ENCODE data around the gene QPRT. TPM values are rescaled to one million over a fixed set of nuclear protein-coding genes. Genes with fewer than 3 reads are reported as not detected.
"Not testable (repeated sequence)": the region's sequence is repeated elsewhere in the genome, so short reads cannot be mapped to it uniquely, and the experiment has no call there.

Gene QPRT
- total RNA-seq, 2 donors from 2014 or later: 0.95 to 1.3 TPM

DNA sequence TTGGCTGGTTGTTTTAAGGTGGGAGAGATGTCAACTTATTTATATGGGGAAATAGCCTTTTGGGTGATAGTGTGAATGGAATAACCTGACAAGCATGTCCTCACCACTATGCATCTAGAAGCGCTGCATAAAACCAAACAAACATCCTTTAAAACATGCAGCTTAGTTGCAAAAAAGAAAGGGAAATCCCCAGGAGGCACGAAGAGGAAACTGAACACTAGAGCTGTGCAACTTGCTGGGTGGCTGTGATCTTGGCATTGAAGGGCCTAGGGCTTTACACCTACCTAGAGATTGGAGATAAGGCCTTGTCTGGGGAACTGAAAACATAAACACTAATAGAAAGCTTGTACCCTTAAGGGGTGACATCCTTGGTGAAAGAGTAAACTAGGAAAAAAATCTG is 59.5 kb downstream of the QPRT start:
- no peaks in the 10 kb centered on the region for H3K9me3 ChIP-seq
- TF ChIP-seq, protein P1, sequence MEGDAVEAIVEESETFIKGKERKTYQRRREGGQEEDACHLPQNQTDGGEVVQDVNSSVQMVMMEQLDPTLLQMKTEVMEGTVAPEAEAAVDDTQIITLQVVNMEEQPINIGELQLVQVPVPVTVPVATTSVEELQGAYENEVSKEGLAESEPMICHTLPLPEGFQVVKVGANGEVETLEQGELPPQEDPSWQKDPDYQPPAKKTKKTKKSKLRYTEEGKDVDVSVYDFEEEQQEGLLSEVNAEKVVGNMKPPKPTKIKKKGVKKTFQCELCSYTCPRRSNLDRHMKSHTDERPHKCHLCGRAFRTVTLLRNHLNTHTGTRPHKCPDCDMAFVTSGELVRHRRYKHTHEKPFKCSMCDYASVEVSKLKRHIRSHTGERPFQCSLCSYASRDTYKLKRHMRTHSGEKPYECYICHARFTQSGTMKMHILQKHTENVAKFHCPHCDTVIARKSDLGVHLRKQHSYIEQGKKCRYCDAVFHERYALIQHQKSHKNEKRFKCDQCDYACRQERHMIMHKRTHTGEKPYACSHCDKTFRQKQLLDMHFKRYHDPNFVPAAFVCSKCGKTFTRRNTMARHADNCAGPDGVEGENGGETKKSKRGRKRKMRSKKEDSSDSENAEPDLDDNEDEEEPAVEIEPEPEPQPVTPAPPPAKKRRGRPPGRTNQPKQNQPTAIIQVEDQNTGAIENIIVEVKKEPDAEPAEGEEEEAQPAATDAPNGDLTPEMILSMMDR (IDR thresholded peaks at IDR 0.05): no peak
- H3K4me3 ChIP-seq: no peak overlapping the region
- ATAC-seq (ENCODE audit: insufficient number of reproducible peaks, low FRiP score, low read depth): no peak
- H3K27me3 ChIP-seq (replicated peaks; ENCODE audit: insufficient read depth): no peaks in the 10 kb centered on the region
- DNase-seq (ENCODE audit: low spot score): no peak
- H3K4me1 ChIP-seq (ENCODE audit: control insufficient read depth in 1 of 2, low read depth in 2 of 2): no peaks in the 10 kb centered on the region
- H3K36me3 ChIP-seq: no peaks in the 10 kb centered on the region
- no peak overlapping the region for H3K27ac ChIP-seq

DNA sequence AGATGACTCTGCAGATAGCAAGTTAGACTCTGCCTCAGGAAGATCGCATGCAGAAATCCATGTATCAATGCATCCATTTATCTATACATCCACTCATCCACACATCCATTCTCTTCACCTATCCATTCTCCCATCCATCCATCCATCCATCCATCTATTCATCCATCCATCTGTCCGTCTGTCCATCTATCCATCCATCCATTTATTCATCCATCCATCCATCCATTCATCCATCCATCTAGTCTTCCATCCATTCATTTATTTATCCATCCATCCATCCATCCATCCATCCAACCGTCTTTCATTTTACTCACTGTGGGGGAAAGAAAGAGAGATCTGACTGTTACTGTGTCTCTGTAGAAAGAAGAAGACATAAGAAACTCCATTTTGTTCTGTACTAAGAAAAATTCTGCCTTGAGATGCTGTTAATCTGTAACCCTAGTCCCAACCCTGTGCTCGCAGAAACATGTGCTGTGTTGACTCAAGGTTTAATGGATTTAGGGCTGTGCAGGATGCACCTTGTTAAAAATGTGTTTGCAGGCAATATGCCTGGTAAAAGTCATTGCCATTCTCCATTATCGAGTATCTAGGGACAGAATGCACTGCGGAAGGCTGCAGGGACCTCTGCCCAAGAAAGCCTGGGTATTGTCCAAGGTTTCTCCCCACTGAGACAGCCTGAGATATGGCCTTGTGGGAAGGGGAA is 61.1 kb downstream of the QPRT start:
- H3K27me3 ChIP-seq (replicated peaks; ENCODE audit: insufficient read depth); ATAC-seq (ENCODE audit: insufficient number of reproducible peaks, low FRiP score, low read depth): not testable (repeated sequence)

DNA sequence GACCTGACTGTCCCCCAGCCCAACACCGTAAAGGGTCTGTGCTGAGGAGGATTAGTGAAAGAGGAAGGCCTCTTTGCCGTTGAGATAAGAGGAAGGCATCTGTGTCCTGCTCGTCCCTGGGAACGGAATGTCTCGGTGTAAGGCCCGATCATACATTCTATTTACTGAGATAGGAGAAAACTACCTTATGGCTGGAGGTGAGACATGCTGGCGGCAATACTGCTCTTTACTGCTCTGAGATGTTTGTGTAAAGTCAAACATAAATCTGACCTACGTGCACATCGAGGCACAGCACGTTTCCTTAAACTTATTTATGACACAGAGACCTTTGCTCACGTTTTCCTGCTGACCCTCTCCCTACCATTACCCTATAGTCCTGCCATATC is 61.6 kb downstream of the QPRT start:
- H3K9me3 ChIP-seq; H3K36me3 ChIP-seq; H3K27ac ChIP-seq; H3K4me1 ChIP-seq (ENCODE audit: control insufficient read depth in 1 of 2, low read depth in 2 of 2); H3K27me3 ChIP-seq (replicated peaks; ENCODE audit: insufficient read depth); H3K4me3 ChIP-seq; ATAC-seq (ENCODE audit: insufficient number of reproducible peaks, low FRiP score, low read depth); DNase-seq (ENCODE audit: low spot score): not testable (repeated sequence)

More for the DNA sequence above, 61.1 kb downstream of the QPRT start:
- DNase-seq (ENCODE audit: low spot score); H3K27ac ChIP-seq; H3K4me3 ChIP-seq; H3K9me3 ChIP-seq; H3K36me3 ChIP-seq; H3K4me1 ChIP-seq (ENCODE audit: control insufficient read depth in 1 of 2, low read depth in 2 of 2): not testable (repeated sequence)

DNA sequence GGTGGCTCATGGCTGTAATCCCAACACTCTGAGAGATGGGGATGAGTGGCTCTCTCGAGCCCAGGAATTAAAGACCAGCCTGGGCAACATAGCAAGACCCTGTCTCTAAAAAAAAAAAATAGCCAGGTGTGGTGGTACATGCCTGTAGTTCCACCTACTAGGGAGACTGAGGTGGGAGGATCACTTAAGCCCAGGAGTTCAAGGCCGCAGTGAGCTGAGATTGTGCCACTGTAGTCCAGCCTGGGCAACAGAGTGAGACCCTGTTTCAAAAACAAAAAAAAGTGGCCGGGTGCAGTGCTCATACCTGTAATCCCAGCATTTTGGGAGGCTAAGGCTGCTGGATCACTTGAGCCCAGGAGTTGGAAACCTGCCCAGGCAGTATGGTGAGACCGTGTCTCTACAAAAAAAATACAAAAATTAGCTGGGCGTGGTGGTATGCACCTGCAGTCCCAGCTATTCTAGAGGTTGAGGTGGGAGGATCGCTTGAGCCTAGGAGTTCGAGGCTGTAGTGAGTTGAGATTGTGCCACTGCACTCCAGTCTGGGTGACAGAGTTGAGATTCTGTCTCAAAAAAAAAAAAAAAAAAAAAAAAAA is 63.8 kb downstream of the QPRT start:
- TF ChIP-seq, protein P1 (IDR thresholded peaks at IDR 0.05): no peak
- ATAC-seq (ENCODE audit: insufficient number of reproducible peaks, low FRiP score, low read depth): no peak
- Histone ChIP-seq H3K36me3 (no peaks in the 10 kb centered on the region), H3K27me3 (replicated peaks; ENCODE audit: insufficient read depth) (no peaks in the 10 kb centered on the region), H3K27ac (no peak overlapping the region), H3K4me1 (ENCODE audit: control insufficient read depth in 1 of 2, low read depth in 2 of 2) (no peaks in the 10 kb centered on the region), H3K4me3 (no peak overlapping the region), H3K9me3 (no peaks in the 10 kb centered on the region)
- no peak for DNase-seq (ENCODE audit: low spot score)

DNA sequence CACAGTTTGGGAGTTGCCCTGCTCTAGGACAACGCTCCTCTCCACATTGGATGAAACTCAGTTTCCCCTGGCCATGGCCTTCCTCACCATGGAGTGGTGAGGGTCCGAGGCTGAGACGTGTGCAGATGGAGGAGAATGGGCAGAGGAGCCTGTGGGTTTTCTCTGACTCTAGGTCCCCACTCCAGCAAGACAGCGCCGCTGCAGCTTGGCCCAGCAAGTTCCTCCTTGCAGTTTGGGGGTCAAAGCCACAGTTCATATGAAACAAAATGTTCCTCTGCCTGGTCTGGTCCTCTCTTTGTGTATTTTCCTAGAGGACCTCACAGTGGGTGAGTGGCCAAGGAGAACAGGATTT is 64.5 kb downstream of the QPRT start:
- Histone ChIP-seq H3K4me3 (no peak overlapping the region), H3K9me3 (no peaks in the 10 kb centered on the region), H3K27me3 (replicated peaks; ENCODE audit: insufficient read depth) (no peaks in the 10 kb centered on the region), H3K4me1 (ENCODE audit: control insufficient read depth in 1 of 2, low read depth in 2 of 2) (no peaks in the 10 kb centered on the region), H3K36me3 (no peaks in the 10 kb centered on the region), H3K27ac (no peak overlapping the region)
- no peak for DNase-seq (ENCODE audit: low spot score)
- TF ChIP-seq, protein P1 (IDR thresholded peaks at IDR 0.05): no peak
- ATAC-seq (ENCODE audit: insufficient number of reproducible peaks, low FRiP score, low read depth): no peak

DNA sequence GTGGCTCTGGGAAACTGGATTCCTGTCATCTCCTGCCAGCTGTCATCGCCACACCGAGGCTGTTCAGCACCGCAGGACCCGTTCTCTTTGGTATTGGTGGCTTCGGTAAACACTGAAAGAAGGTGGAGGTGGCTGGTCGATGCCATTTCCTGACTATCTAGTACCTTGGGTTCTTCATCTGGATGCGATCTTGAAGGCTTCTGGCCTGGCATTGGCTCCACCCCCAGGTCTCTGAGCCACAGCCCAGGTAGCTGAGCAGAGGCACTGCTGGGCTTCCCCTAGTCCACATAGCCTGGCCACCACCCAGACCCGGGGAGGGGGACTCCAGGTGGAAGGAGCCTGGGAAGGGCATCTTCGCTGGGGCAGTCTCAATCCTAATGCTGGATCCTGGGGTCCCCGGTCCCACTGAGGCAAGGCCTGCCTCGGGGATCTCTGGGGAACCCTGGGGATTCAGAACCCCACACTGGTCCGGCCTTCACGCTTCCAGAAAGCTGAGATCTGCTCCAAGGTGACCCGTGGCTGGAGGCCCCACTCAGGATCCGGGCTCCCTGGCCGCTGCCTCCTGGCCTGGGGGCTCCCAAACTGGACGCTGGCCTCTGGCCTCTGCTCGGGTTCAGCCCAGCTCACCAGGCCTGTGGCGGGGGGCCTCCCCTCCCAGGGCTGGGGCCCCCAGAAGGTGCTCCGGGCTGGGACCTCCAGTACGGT is 65.0 kb downstream of the QPRT start:
- Histone ChIP-seq H3K36me3 (no peaks in the 10 kb centered on the region), H3K4me1 (ENCODE audit: control insufficient read depth in 1 of 2, low read depth in 2 of 2) (no peaks in the 10 kb centered on the region), H3K9me3 (no peaks in the 10 kb centered on the region), H3K27ac (no peak overlapping the region), H3K27me3 (replicated peaks; ENCODE audit: insufficient read depth) (no peaks in the 10 kb centered on the region), H3K4me3 (no peak overlapping the region)
- no peak for ATAC-seq (ENCODE audit: insufficient number of reproducible peaks, low FRiP score, low read depth)
- TF ChIP-seq, protein P1 (IDR thresholded peaks at IDR 0.05): no peak
- no peak for DNase-seq (ENCODE audit: low spot score)

Data from thoracic aorta (tissue), 2 donors.